ENCODE measurements around the gene ZPBP2.

DNA sequence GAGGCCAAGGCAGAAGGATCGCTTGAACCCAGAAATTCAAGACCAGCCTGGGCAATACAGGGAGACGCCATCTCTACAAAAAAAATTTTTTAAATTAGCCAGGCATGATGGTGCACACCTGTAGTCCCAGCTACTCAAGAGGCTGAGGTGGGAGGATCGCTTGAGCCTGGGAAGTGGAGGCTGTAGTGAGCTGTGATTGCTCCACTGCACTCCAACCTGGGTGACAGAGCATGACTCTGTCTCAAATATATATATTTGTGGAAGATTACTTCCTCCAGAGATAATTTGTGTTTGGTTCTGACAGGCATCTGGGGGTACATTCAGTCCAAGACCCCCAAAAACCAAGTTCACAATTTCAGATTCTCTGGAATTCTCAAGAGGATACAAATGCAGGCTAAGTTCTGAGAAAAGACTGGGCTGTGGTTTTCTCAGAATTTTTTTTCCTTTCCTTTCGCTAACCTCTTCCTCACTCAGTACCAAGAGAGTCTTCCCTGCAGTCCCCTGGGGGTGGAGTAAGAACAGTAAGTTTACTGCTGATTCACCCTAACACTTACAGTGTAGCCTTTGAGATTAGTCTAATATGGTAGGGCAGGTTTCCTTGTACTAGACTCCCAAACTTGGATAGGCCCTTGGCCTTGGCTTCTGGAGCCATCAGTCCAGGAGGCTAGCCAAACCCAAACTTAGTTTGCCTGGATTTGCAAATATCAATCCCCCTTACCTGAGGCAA, 35.3 kb downstream of the ZPBP2 start:
- TF ChIP-seq, protein P1, sequence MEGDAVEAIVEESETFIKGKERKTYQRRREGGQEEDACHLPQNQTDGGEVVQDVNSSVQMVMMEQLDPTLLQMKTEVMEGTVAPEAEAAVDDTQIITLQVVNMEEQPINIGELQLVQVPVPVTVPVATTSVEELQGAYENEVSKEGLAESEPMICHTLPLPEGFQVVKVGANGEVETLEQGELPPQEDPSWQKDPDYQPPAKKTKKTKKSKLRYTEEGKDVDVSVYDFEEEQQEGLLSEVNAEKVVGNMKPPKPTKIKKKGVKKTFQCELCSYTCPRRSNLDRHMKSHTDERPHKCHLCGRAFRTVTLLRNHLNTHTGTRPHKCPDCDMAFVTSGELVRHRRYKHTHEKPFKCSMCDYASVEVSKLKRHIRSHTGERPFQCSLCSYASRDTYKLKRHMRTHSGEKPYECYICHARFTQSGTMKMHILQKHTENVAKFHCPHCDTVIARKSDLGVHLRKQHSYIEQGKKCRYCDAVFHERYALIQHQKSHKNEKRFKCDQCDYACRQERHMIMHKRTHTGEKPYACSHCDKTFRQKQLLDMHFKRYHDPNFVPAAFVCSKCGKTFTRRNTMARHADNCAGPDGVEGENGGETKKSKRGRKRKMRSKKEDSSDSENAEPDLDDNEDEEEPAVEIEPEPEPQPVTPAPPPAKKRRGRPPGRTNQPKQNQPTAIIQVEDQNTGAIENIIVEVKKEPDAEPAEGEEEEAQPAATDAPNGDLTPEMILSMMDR (IDR thresholded peaks at IDR 0.05), result no peak
- no peak for TF ChIP-seq POLR2A (IDR thresholded peaks at IDR 0.05)

All from heart left ventricle (tissue), 13 donors.